ENCODE measurements around the gene SLC17A5.
A peak's percentile ranks its signal among the peaks of the same experiment; 100 is the strongest.
"Not testable (repeated sequence)": the region's sequence is repeated elsewhere in the genome, so short reads cannot be mapped to it uniquely, and the experiment has no call there.

Gene SLC17A5

DNA sequence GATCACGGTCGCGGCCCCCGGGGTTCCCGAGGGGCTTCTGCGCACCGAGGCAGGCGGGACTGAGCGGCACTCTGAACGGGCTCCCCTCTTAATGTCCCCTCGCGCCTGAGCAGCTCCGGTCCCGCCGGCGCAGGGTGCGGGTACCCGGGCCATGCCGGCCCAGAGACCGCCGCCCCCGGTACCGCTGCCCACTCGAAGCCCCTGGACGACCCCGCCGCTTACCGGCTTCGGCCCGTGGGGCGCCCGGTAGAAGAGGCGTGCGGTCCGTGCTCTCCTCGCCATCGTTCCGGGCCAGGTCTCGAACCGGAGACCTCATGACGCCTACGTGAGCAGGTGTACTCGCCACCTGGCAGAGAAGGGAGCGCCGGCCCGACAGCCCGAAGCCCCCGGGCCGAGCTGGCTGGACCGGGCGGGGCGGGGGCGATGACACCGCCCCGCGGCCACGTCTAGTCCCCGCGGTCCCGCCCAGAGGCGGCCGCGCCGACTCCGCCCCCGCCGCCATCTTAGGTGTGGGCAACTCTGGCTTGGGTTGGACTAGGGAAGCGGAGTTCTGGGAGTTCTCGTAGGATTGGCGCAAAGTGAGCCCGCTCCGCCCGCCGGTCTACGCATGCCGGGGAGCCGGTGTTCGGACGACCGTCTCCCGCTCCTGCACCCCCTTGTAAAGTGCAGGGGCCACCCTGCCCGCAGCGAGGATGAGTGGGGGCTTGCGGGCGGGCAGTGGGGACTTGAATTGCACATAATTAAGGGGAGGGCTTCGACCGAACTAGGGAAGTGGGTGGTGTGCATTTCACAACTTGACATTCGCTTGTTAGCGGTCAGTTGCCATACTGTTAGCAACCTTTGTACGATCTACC is at the start of gene SLC17A5:
Gene SLC17A5, minus strand, starts transcription at position 422 of the 854 bp plus-strand sequence. Its CDS starts 106 bp downstream, at position 316.
- peak; percentile 89 for DNase-seq

- DNase-seq: no peak
Observed at GRCh38 chr6:73703466-73703865, 49.7 kb upstream of the SLC17A5 start.

DNA sequence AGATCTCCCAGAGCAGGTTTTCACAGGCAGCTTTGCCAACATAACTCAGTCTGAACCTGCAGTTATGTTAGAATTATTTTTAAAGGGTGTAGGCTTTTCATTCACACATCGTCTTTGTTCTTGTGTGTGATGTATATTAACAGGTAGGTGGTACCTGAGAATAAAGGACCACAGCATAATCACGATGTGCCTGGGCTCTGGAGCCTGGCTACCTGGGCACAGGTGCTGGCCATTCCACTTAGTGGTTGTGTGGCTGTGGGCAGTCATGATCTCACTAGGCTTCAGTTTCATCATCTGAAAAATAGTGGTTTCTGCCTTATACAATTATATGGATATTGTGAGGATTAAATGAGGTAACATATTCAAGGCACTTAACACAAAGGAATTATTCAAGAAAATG is 48.7 kb upstream of the SLC17A5 start:
- no peak for DNase-seq

- DNase-seq: no peak
Observed at GRCh38 chr6:73699676-73700459, 46.1 kb upstream of the SLC17A5 start.

GRCh38 chr6:73696966-73697655 is 43.3 kb upstream of the SLC17A5 start:
- no peak for DNase-seq

DNA sequence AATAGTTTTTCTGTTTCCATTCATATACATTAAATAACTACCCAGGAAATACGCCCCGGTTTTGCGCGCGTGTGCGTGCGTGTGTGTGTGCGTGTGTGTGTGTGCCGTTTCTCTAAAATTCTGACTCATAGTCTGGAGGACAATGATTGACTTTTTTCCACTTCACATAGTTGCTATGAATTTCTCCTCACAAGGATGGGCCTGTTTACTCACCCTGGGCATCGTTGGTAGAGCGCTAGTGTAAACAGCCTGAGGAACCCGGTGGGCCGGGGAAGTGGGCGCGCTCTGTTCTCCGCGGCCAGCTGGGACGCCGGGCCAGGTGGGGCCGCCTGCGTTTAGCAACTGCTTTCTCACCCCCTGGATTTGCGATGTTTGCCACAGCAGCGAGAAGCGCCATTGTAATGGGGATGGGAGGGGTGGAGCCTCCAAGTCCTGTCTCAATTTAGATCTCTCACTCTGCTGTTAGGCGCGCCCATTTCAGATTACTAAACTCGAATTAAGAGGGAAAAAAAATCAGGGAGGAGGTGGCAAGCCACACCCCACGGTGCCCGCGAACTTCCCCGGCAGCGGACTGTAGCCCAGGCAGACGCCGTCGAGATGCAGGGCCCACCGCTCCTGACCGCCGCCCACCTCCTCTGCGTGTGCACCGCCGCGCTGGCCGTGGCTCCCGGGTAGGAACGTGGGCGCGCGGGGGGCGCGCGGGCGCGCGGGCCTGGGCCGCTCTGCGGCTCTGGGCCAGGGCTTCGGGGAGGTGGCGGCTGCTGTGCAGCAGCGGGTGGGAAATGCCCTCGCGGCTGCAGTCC is 42.0 kb upstream of the SLC17A5 start, which contains the start of gene CD109:
Gene CD109, plus strand, starts transcription at position 585 of the 803 bp plus-strand sequence. Its CDS starts 13 bp downstream, at position 598.
- peak; percentile 22 for DNase-seq

GRCh38 chr6:73694711-73695411 is 41.1 kb upstream of the SLC17A5 start:
- no peak for DNase-seq

DNA sequence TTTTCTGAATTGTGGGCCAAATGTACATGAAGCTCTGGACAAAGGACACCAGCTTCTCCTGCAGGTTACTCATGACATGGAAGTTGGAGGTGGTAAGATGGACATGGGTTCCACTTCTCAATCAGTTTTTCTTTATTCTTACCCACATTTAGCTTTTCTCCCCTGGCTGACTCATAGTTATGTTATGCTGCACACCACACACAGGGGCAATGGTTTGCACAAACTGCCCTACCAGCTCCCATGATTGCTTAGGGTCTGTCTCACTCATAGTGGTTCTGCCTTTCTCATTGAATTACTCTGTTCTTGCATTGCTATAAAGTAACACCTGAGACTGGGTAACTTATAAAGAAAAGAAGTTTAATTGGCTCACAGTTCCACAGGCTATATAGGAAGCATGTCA is 37.7 kb upstream of the SLC17A5 start:
- no peak for DNase-seq

DNA sequence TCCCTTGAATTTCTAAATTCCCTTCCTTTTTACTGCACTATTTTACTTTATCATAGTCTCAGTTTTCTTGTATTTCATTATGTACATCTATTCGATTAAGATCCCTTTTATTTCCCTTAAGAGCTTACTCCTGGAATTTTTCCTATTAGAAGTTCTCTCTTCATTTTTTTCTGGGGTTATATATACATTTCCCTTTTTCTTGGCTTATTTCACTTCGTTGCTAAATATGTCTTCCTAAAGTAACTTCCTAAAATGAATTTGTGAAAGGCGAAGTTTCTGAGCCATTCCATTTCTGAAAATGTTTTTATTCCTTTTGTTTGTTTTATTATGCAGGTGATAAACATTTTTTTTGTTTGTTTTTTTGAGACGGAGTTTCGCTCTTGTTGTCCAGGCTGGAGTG is 36.3 kb upstream of the SLC17A5 start:
- DNase-seq: no peak

DNA sequence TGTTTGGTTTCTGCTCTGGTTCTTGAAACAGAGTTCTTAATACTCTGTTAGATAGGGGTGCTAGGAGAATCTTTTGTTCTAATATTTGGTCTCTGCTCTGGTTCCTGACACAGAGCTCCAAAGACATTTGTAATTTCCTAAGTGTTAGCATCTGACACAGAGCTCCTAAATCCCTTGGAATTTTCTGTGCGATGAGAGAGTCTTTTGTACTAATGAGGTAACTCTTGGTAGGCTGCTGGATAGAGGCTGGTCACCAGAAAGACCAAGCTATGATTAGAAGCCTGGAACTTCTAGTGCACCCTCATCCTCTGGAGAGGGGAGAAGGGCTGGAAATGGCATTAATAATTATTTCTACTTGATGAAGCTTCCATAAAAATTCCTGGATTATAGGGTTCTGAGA is 34.6 kb upstream of the SLC17A5 start:
- DNase-seq: no peak

GRCh38 chr6:73683574-73683973 is 29.8 kb upstream of the SLC17A5 start:
- not testable (repeated sequence) for DNase-seq

GRCh38 chr6:73680289-73680918 is 26.6 kb upstream of the SLC17A5 start:
- no peak for DNase-seq

- not testable (repeated sequence) for DNase-seq
Observed at GRCh38 chr6:73679846-73680245, 26.1 kb upstream of the SLC17A5 start.

DNA sequence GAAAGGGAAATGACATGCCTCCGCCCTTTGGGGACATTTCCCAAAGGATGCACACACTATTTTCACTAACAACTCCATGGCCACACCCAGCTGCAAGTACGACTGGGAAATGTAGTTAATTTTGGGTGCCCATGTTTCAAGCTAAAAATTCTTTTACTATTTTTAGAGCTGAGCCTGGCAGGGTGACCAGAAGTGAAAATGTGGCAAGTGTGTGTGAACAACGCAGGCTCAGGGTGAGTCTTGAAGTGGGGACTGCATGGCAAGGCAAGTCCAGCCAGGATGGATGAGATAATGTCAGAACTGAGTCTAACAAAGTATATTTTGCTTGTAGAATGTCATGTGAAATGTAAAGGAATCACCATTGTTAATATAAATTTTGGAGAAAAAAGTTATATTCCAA is 25.2 kb upstream of the SLC17A5 start:
- no peak for DNase-seq

GRCh38 chr6:73675466-73676098 is 21.8 kb upstream of the SLC17A5 start:
- DNase-seq: peak; percentile 39

- no peak for DNase-seq
Observed at GRCh38 chr6:73671911-73672685, 18.3 kb upstream of the SLC17A5 start.

DNA sequence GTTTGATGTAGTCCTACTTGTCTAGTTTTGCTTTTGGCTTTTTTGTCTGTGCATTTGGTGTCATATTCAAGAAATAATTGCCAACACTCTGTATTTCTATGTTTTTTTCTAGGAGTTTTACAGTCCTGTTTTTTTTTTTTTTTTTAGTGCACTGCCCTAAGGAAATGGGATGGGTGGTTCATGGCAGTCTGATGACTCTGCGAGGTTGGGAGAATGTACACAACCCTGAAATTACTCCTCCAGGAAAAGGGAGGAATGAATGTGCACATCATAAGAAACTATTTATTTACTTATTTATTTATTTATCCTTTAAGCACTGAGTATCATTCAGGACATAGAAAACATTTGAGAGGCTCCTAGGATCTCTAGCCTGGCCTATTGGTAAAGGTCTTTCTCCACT is 15.2 kb upstream of the SLC17A5 start:
- DNase-seq: no peak

GRCh38 chr6:73667798-73668197 is 14.0 kb upstream of the SLC17A5 start:
- no peak for DNase-seq

DNA sequence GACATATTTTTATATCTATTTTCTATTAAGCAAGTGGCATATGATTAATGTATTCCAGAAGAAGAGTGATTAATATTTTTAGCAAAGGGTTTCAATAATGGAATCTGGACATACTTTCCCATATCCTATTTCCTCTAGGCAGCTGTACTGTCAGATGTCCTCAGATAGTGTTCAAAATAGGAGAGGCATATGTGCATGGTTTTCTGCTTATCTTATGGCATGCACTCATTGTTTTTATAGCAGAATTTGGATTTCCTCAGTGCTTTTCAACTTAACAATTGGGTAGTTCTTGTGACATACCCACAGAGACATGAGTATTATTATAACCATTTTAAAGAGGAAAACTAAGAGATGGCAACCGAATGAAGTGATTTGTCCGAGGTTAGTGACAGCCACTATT is 12.6 kb upstream of the SLC17A5 start:
- DNase-seq: no peak

Measured in GDM1 (cell line).